Calu3 (cell line): ENCODE data around the gene BCL2L12. TPM values are rescaled to one million over a fixed set of nuclear protein-coding genes. Genes with fewer than 3 reads are reported as not detected.

Experiments used
- BruUV-seq: library from RNA; stranded (reverse); fragments of 400-500 nt; replicated peaks from 2 replicates; lab custom pipeline; 2021; lab: Mats Ljungman, UMichigan
- CTCF ChIA-PET: fragments of 300-600 bp; sonication (Branson Sonifier 250); formaldehyde crosslinking; loops from one replicate; lab custom pipeline; 2022; ENCODE audit warnings: antibody characterized with exemption; lab: Charles Lee
- DNase-seq: peaks from one replicate; pipeline ENCODE4 v3.0.0; 2022
- H3K27ac Mint-ChIP-seq: one replicate; pipeline ENCODE4 v1.8.0; 2022; ENCODE audit warnings: mixed read lengths; ENCODE audit not compliant: unreplicated experiment
- H3K27me3 Mint-ChIP-seq: one replicate; pipeline ENCODE4 v1.8.0; 2022; ENCODE audit warnings: mixed read lengths; ENCODE audit not compliant: unreplicated experiment
- H3K36me3 Mint-ChIP-seq: one replicate; pipeline ENCODE4 v1.8.0; 2022; ENCODE audit warnings: mild to moderate bottlenecking, moderate library complexity, mixed read lengths; ENCODE audit not compliant: insufficient read depth, unreplicated experiment
- H3K4me1 Mint-ChIP-seq: one replicate; pipeline ENCODE4 v1.8.0; 2022; ENCODE audit warnings: mild to moderate bottlenecking, low read depth, mixed read lengths; ENCODE audit not compliant: unreplicated experiment
- H3K4me3 Mint-ChIP-seq: one replicate; pipeline ENCODE4 v1.8.0; 2022; ENCODE audit warnings: mild to moderate bottlenecking, low read depth, moderate library complexity, mixed read lengths; ENCODE audit not compliant: unreplicated experiment
- H3K9me3 Mint-ChIP-seq: one replicate; pipeline ENCODE4 v1.8.0; 2022; ENCODE audit warnings: low read depth, mixed read lengths; ENCODE audit not compliant: unreplicated experiment
- intact Hi-C: fragments of 100-400 bp; cut with micrococcal nuclease; formaldehyde crosslinking; loops from one replicate; pipeline ENCODE4 v1.10.0; 2022; ENCODE audit not compliant: unreplicated experiment
- total RNA-seq: library from RNA; stranded (reverse); gene quantifications from 2 replicates; pipeline ENCODE4 v1.2.3, GENCODE V29; 2022
- TF ChIP-seq, protein P1 (sequence below): fragments of 200-600 bp; IDR thresholded peaks from one replicate; pipeline ENCODE4 v1.8.0; 2022; ENCODE audit warnings: antibody characterized with exemption; ENCODE audit not compliant: unreplicated experiment

Gene BCL2L12
- total RNA-seq, 1 experiment from 2014 or later: 70.8 TPM

DNA sequence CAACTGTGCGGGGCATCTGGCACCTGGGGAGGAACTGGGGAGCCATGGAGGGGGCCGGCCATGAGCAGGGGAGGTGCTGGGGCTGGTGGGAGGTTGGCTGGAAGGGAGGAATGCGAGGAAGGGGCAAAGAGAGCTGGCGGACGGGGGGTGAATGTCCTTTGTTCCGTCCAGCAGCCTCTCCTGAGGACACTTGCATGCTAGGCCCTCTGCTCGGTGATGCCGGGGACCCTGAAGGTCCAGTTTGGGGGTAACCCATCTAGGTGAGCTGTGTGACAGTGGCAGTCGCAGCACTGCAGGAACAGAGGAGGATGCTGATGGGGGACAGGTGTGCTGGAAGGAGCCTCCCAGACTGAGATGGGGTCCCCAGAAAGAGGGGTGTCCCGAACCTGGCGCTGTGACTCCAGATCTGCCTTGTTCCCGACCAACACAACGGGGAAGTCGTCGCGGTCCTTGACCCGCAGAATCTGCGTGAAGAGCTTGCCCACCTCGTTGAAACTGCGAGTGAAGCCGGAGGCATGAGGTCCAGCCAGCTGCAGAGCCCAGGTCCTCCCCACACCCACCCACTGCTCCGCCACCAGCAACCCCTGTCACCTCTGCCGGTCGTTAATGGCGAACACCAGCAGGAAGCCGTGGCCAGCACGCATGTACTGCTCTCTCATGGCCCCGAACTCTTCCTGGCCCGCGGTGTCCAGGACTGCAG is 29.4 kb upstream of the BCL2L12 start:
- Mint-ChIP-seq H3K27me3 (no peaks in the 10 kb centered on the region), H3K36me3 (peaks cover 80% of the 10 kb centered on the region), H3K27ac (peak overlapping the region; percentile 77), H3K9me3 (no peaks in the 10 kb centered on the region), H3K4me3 (no peak overlapping the region), H3K4me1 (peaks cover 25% of the 10 kb centered on the region)
- CTCF ChIA-PET: interaction anchor here (0.9 kb wide), 1 partner anchor 23 kb away, joined by 4 read pairs; no protein-coding TSS in a partner anchor
- BruUV-seq: no TSS peak
- TF ChIP-seq, protein P1, sequence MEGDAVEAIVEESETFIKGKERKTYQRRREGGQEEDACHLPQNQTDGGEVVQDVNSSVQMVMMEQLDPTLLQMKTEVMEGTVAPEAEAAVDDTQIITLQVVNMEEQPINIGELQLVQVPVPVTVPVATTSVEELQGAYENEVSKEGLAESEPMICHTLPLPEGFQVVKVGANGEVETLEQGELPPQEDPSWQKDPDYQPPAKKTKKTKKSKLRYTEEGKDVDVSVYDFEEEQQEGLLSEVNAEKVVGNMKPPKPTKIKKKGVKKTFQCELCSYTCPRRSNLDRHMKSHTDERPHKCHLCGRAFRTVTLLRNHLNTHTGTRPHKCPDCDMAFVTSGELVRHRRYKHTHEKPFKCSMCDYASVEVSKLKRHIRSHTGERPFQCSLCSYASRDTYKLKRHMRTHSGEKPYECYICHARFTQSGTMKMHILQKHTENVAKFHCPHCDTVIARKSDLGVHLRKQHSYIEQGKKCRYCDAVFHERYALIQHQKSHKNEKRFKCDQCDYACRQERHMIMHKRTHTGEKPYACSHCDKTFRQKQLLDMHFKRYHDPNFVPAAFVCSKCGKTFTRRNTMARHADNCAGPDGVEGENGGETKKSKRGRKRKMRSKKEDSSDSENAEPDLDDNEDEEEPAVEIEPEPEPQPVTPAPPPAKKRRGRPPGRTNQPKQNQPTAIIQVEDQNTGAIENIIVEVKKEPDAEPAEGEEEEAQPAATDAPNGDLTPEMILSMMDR: no peak
- DNase-seq: no peak
- intact Hi-C loops: no loop called here

DNA sequence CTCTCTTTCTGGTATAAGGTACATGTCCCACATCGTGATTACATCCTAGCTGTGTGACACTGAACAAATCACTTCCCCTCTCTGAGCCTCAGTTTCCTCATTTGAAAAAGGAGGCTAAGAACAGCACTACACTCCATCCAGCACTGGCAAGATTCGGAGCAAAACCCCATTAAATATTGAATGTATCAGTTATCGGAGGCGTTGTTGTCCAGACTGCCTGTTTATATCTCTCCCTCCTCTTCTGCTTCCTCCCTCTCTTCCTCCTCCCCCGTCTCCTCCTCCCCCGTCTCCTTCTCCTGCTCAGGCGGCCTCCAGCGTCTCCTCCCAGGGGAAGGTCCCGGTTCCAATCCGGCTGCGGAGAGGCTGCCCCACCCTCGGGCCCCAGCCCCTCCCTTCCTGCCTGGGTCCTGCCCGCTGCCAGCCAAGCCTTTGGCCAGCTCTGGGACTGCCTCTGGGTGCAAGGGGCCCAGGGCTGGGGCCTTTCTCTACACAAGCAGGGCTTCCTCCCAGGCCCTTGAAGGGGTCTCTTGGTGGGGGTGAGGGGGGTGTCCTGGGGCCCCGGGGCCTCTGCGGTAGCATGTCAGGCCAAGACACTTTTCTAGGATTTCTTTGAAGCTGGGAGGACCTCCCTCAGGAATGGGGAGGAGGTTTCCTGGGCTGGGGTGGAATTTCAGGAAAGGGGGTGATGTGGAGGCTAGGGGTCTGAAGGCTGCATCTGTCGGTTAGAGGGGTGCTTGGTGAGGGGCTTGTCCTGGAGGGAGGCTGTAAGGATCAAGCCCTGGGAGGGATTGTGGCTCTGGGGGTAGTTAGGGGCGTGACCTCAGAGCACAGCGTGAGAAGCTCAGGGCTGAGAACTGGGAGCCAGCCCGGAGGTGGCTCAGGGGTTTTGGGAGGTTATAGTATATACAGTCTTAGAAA is 27.7 kb upstream of the BCL2L12 start:
- CTCF ChIA-PET: interaction anchor here (0.7 to 1.2 kb wide), 3 partner anchors 58 to 196 kb away, joined by 3 to 6 read pairs (median 4); partner anchors contain the start of gene NOSIP
- peak; percentile 91 for DNase-seq
- intact Hi-C loops: no loop called here

DNA sequence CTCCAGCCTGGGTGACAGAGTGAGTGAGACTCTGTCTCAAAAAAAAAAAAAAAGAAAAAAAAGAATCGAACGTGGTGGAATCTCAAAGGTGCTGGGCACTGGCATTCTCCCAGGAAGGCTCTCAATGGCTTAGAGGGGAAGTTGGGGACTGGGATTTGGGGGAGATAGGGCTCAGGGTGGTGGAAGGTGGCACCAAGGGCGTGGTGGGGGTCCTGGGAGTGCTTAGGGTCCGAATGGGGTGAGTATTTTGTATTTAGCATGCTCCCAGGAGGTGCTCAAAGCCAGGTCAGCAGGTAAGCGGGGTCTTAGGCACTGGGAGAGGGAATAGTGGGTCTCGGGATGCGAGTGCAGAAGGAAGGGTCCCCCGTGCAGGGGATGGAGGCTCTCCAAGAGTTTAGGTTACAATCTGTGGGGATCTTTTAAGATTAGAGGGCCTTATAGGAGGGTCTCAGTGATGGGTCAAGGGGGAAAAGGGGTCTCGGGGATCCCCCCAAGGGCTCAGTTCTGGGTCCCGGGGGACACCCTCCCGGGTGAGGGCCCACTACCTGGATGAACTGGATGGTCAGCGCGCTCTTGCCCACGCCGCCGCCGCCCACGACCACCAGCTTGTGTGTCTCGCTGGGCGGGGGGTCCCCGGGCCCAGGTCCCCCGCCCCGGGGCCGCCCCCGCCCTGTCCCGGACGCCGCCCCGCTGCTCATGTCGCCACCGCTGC is 26.2 kb upstream of the BCL2L12 start:
- no TSS peak for BruUV-seq
- Mint-ChIP-seq H3K4me1 (peaks cover 48% of the 10 kb centered on the region), H3K9me3 (no peaks in the 10 kb centered on the region), H3K27ac (peak overlapping the region; percentile 100), H3K27me3 (no peaks in the 10 kb centered on the region), H3K36me3 (peaks cover 92% of the 10 kb centered on the region), H3K4me3 (peak overlapping the region; percentile 95)
- no peak for DNase-seq
- TF ChIP-seq, protein P1: no peak
- CTCF ChIA-PET: interaction anchor here (0.8 to 1.9 kb wide), 10 partner anchors 31 to 127 kb away, joined by 3 to 22 read pairs (median 4); partner anchors contain the start of genes AP2A1, PRMT1 and PRR12
- intact Hi-C loops: loop anchor here (1.0 to 5.0 kb wide), 3 partner anchors 25 to 187 kb away; partner anchors contain the start of genes ALDH16A1, PIH1D1 and PRR12

More for the DNA sequence above, 27.7 kb upstream of the BCL2L12 start:
- Mint-ChIP-seq H3K4me3 (peak overlapping the region; percentile 95), H3K27ac (peak overlapping the region; percentile 100), H3K27me3 (no peaks in the 10 kb centered on the region), H3K4me1 (peaks cover 33% of the 10 kb centered on the region), H3K36me3 (peaks cover 88% of the 10 kb centered on the region), H3K9me3 (no peaks in the 10 kb centered on the region)
- no TSS peak for BruUV-seq
- TF ChIP-seq, protein P1: no peak
